ENCODE results near the gene KIR3DL1.
"Not testable (repeated sequence)": the region's sequence is repeated elsewhere in the genome, so short reads cannot be mapped to it uniquely, and the experiment has no call there.

The KIR3DL1 gene

GRCh38 chr19:54843171-54843570 is 26.9 kb downstream of the KIR3DL1 start:
- not testable (repeated sequence) for H3K79me2 ChIP-seq (ENCODE audit: low read length); H3K36me3 ChIP-seq (replicated peaks; ENCODE audit: insufficient read depth, low read length); H3K9ac ChIP-seq (ENCODE audit: low read length); H3F3A ChIP-seq (ENCODE audit: insufficient read depth, low read length); H3K4me1 ChIP-seq (ENCODE audit: low read length); DNase-seq; H4K20me1 ChIP-seq (ENCODE audit: insufficient read depth, low read length); H3K9me2 ChIP-seq (replicated peaks; ENCODE audit: insufficient read depth, low read length); H3K9me3 ChIP-seq (replicated peaks; ENCODE audit: insufficient read depth, low read length); H2AFZ ChIP-seq (ENCODE audit: low read length); H3K27ac ChIP-seq (ENCODE audit: low read length); H3K4me3 ChIP-seq (ENCODE audit: low read length); H3K4me2 ChIP-seq (ENCODE audit: low read depth, low read length)
- H3K27me3 ChIP-seq (replicated peaks; ENCODE audit: insufficient read depth, low read length) = peaks cover 23% of the 10 kb centered on the region

DNA sequence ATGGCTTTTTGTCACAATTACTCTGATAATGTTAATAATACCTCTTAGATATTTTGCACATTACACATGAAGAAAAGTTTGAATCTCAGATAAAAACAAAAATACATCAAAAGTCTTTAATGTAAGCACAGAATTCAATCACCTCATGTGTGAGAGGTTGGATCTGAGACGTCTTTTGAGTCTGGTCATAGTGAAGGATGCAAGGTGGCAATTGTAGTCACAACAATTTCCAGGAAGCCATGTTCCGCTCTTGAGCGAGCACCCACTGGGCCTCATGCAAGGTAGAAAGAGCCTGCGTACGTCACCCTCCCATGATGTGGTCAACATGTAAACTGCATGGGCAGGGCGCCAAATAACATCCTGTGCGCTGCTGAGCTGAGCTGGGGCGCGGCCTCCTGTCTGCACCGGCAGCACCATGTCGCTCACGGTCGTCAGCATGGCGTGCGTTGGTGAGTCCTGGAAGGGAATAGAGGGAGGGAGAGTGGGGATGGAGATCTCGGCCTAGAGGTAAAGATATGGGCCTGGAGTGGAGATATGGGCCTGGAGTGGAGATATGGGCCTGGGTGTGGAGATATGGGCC is 33.9 kb downstream of the KIR3DL1 start, which contains the start of gene KIR3DL2:
Gene KIR3DL2 (plus strand): TSS at position 383 of the 580 bp plus-strand sequence. CDS start 33 bp downstream, at position 416.
- H2AFZ ChIP-seq (ENCODE audit: low read length); H3K79me2 ChIP-seq (ENCODE audit: low read length); H3F3A ChIP-seq (ENCODE audit: insufficient read depth, low read length); H3K36me3 ChIP-seq (replicated peaks; ENCODE audit: insufficient read depth, low read length); H3K27ac ChIP-seq (ENCODE audit: low read length); H3K4me1 ChIP-seq (ENCODE audit: low read length); H3K9me3 ChIP-seq (replicated peaks; ENCODE audit: insufficient read depth, low read length); H4K20me1 ChIP-seq (ENCODE audit: insufficient read depth, low read length); H3K9me2 ChIP-seq (replicated peaks; ENCODE audit: insufficient read depth, low read length); H3K9ac ChIP-seq (ENCODE audit: low read length); H3K4me3 ChIP-seq (ENCODE audit: low read length); H3K4me2 ChIP-seq (ENCODE audit: low read depth, low read length); DNase-seq: not testable (repeated sequence)
- peaks cover 46% of the 10 kb centered on the region for H3K27me3 ChIP-seq (replicated peaks; ENCODE audit: insufficient read depth, low read length)

DNA sequence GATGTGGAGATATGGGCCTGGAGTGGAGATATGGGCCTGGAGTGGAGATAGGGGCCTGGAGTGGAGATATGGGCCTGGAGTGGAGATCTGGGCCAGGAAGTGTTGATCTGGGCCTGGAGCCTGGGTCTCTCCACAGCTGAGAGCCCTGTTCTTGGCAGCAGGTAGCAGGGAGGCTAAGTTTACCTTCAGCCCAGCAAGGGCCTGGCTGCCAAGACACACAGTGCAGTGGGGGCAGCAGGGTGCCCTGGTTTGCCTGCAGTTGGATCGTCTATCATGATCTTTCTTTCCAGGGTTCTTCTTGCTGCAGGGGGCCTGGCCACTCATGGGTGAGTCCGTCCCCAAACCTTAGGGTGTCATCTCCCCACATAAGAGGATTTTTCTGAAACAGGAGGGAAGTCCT is 34.7 kb downstream of the KIR3DL1 start:
- Histone ChIP-seq H3K9me3 (replicated peaks; ENCODE audit: insufficient read depth, low read length) (no peaks in the 10 kb centered on the region), H4K20me1 (ENCODE audit: insufficient read depth, low read length) (no peaks in the 10 kb centered on the region), H3K79me2 (ENCODE audit: low read length) (no peaks in the 10 kb centered on the region), H3K27ac (ENCODE audit: low read length) (no peak overlapping the region), H3K4me3 (ENCODE audit: low read length) (no peak overlapping the region), H2AFZ (ENCODE audit: low read length) (no peak overlapping the region), H3K27me3 (replicated peaks; ENCODE audit: insufficient read depth, low read length) (peaks cover 45% of the 10 kb centered on the region), H3K9me2 (replicated peaks; ENCODE audit: insufficient read depth, low read length) (no peaks in the 10 kb centered on the region), H3K36me3 (replicated peaks; ENCODE audit: insufficient read depth, low read length) (no peaks in the 10 kb centered on the region), H3F3A (ENCODE audit: insufficient read depth, low read length) (no peaks in the 10 kb centered on the region), H3K4me2 (ENCODE audit: low read depth, low read length) (no peak overlapping the region), H3K9ac (ENCODE audit: low read length) (no peak overlapping the region), H3K4me1 (ENCODE audit: low read length) (no peaks in the 10 kb centered on the region)
- TF ChIP-seq EZH2 (optimal IDR thresholded peaks at IDR 0.05; ENCODE audit: low read depth, low read length) (no peak), EZH2phosphoT487 (IDR thresholded peaks at IDR 0.05; ENCODE audit: low read length) (no peak)
- TF ChIP-seq, protein P1, sequence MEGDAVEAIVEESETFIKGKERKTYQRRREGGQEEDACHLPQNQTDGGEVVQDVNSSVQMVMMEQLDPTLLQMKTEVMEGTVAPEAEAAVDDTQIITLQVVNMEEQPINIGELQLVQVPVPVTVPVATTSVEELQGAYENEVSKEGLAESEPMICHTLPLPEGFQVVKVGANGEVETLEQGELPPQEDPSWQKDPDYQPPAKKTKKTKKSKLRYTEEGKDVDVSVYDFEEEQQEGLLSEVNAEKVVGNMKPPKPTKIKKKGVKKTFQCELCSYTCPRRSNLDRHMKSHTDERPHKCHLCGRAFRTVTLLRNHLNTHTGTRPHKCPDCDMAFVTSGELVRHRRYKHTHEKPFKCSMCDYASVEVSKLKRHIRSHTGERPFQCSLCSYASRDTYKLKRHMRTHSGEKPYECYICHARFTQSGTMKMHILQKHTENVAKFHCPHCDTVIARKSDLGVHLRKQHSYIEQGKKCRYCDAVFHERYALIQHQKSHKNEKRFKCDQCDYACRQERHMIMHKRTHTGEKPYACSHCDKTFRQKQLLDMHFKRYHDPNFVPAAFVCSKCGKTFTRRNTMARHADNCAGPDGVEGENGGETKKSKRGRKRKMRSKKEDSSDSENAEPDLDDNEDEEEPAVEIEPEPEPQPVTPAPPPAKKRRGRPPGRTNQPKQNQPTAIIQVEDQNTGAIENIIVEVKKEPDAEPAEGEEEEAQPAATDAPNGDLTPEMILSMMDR (IDR thresholded peaks at IDR 0.05; ENCODE audit: low read length) = no peak
- no peak for DNase-seq

DNA sequence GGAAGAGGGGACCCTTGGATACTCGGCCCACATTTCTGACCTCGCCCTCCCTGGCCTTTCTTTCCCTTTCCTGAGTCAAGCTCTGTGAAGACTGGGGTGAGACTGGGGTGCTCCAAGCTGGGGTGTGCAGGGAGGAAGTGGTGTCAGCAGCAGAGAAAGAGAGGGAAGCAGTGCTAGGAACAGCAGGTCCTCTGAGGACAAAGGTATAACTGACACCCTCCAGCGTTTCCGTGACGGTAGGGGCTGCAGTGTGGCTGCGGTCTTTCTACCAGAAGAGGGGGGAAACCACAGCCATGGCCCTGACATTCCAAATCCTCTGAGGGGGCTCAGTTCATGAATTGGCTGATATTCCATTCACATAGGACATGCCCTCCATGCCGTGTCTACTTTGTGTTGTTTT is 35.1 kb downstream of the KIR3DL1 start:
- no peaks in the 10 kb centered on the region for H3F3A ChIP-seq (ENCODE audit: insufficient read depth, low read length)
- no peak overlapping the region for H3K9ac ChIP-seq (ENCODE audit: low read length)
- no peak for DNase-seq
- H3K4me1 ChIP-seq (ENCODE audit: low read length) = no peaks in the 10 kb centered on the region
- H3K27me3 ChIP-seq (replicated peaks; ENCODE audit: insufficient read depth, low read length) = peaks cover 45% of the 10 kb centered on the region
- H3K4me3 ChIP-seq (ENCODE audit: low read length) = no peak overlapping the region
- no peaks in the 10 kb centered on the region for H3K9me2 ChIP-seq (replicated peaks; ENCODE audit: insufficient read depth, low read length)
- no peak for TF ChIP-seq EZH2phosphoT487 (IDR thresholded peaks at IDR 0.05; ENCODE audit: low read length)
- no peak for TF ChIP-seq EZH2 (optimal IDR thresholded peaks at IDR 0.05; ENCODE audit: low read depth, low read length)
- TF ChIP-seq, protein P1 (IDR thresholded peaks at IDR 0.05; ENCODE audit: low read length) = no peak
- no peak overlapping the region for H2AFZ ChIP-seq (ENCODE audit: low read length)
- no peaks in the 10 kb centered on the region for H4K20me1 ChIP-seq (ENCODE audit: insufficient read depth, low read length)
- no peaks in the 10 kb centered on the region for H3K79me2 ChIP-seq (ENCODE audit: low read length)
- no peaks in the 10 kb centered on the region for H3K9me3 ChIP-seq (replicated peaks; ENCODE audit: insufficient read depth, low read length)
- H3K4me2 ChIP-seq (ENCODE audit: low read depth, low read length) = no peak overlapping the region
- no peak overlapping the region for H3K27ac ChIP-seq (ENCODE audit: low read length)
- no peaks in the 10 kb centered on the region for H3K36me3 ChIP-seq (replicated peaks; ENCODE audit: insufficient read depth, low read length)

DNA sequence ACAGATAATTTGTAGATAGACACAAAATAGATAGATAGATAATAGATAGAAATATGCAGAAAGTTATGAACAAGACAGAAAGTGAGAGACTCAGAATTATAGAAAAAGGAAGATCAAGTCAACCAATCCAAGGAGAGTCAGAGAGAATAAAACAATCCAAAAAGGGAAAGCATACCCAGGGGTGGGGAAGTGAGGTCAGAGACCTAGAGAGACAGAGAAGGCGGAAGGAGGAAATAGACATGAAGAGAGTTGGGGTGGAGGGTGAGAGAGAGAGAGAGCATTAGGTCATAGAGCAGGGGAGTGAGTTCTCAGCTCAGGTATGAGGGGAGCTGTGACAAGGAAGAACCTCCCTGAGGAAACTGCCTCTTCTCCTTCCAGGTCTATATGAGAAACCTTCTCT is 39.0 kb downstream of the KIR3DL1 start:
- not testable (repeated sequence) for H3K4me1 ChIP-seq (ENCODE audit: low read length); DNase-seq; H3K9me2 ChIP-seq (replicated peaks; ENCODE audit: insufficient read depth, low read length); H3K9me3 ChIP-seq (replicated peaks; ENCODE audit: insufficient read depth, low read length); H2AFZ ChIP-seq (ENCODE audit: low read length); H3K4me3 ChIP-seq (ENCODE audit: low read length); H3K36me3 ChIP-seq (replicated peaks; ENCODE audit: insufficient read depth, low read length); H3K27ac ChIP-seq (ENCODE audit: low read length); H3F3A ChIP-seq (ENCODE audit: insufficient read depth, low read length); H3K79me2 ChIP-seq (ENCODE audit: low read length); H4K20me1 ChIP-seq (ENCODE audit: insufficient read depth, low read length); H3K9ac ChIP-seq (ENCODE audit: low read length); H3K4me2 ChIP-seq (ENCODE audit: low read depth, low read length)
- H3K27me3 ChIP-seq (replicated peaks; ENCODE audit: insufficient read depth, low read length) = peaks cover 35% of the 10 kb centered on the region

GRCh38 chr19:54858476-54858875 is 42.2 kb downstream of the KIR3DL1 start:
- peaks cover 28% of the 10 kb centered on the region for H3K27me3 ChIP-seq (replicated peaks; ENCODE audit: insufficient read depth, low read length)
- not testable (repeated sequence) for H4K20me1 ChIP-seq (ENCODE audit: insufficient read depth, low read length); H3K79me2 ChIP-seq (ENCODE audit: low read length); H3K9me2 ChIP-seq (replicated peaks; ENCODE audit: insufficient read depth, low read length); H3K9ac ChIP-seq (ENCODE audit: low read length); H2AFZ ChIP-seq (ENCODE audit: low read length); H3K9me3 ChIP-seq (replicated peaks; ENCODE audit: insufficient read depth, low read length); H3K36me3 ChIP-seq (replicated peaks; ENCODE audit: insufficient read depth, low read length); H3K4me3 ChIP-seq (ENCODE audit: low read length); H3K4me1 ChIP-seq (ENCODE audit: low read length); H3K4me2 ChIP-seq (ENCODE audit: low read depth, low read length); DNase-seq; H3F3A ChIP-seq (ENCODE audit: insufficient read depth, low read length); H3K27ac ChIP-seq (ENCODE audit: low read length)
